Loucy (cell line): ENCODE results near the gene RAP1GDS1.

ENCODE experiments used
- EZH2phosphoT487 ChIP-seq: fragments of 200-600 bp; IDR thresholded peaks from 2 replicates; pipeline ENCODE4 v1.6.1; 2018; ENCODE audit warnings: antibody characterized with exemption, mild to moderate bottlenecking, moderate library complexity, borderline replicate concordance
- TF ChIP-seq, protein P1 (sequence below): fragments of 200-600 bp; sonication (generic); conservative IDR thresholded peaks from 2 replicates; pipeline ENCODE4 v1.5.1; 2014; ENCODE audit warnings: mild to moderate bottlenecking, antibody characterized with exemption, low read length

- TF ChIP-seq, protein P1, sequence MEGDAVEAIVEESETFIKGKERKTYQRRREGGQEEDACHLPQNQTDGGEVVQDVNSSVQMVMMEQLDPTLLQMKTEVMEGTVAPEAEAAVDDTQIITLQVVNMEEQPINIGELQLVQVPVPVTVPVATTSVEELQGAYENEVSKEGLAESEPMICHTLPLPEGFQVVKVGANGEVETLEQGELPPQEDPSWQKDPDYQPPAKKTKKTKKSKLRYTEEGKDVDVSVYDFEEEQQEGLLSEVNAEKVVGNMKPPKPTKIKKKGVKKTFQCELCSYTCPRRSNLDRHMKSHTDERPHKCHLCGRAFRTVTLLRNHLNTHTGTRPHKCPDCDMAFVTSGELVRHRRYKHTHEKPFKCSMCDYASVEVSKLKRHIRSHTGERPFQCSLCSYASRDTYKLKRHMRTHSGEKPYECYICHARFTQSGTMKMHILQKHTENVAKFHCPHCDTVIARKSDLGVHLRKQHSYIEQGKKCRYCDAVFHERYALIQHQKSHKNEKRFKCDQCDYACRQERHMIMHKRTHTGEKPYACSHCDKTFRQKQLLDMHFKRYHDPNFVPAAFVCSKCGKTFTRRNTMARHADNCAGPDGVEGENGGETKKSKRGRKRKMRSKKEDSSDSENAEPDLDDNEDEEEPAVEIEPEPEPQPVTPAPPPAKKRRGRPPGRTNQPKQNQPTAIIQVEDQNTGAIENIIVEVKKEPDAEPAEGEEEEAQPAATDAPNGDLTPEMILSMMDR = no peak
- no peak for TF ChIP-seq EZH2phosphoT487
These were observed 132.9 kb downstream of the RAP1GDS1 start for GRCh38 chr4:98394134-98394533.
